ENCODE measurements around the gene ANO2. TPM values are rescaled to one million over a fixed set of nuclear protein-coding genes. Genes with fewer than 3 reads are reported as not detected.

ANO2 gene
- total and polyA plus RNA-seq, 7 experiments from 2014 or later = not detected

GRCh38 chr12:5643266-5643665 is 301.8 kb downstream of the ANO2 start:
- H3K4me1 Mint-ChIP-seq = no peaks in the 10 kb centered on the region
- POLR2A ChIA-PET = no interaction called here
- CTCF ChIA-PET = no interaction called here
- H3K27me3 Mint-ChIP-seq = peaks cover 4 to 24% (median 17%) of the 10 kb centered on the region in 5 donors
- no peak for ATAC-seq
- DNase-seq = no peak
- no peaks in the 10 kb centered on the region for H3K27me3 ChIP-seq (ENCODE audit: control insufficient read depth in 2 of 2, insufficient read depth in 2 of 2, low read length in 2 of 2)
- H3K27ac ChIP-seq (ENCODE audit: low read depth, low read length) = no peak overlapping the region
- intact Hi-C loops (cut with micrococcal nuclease) = no loop called here
- no peak overlapping the region for H3K4me3 ChIP-seq (ENCODE audit: low read length)
- H3K9me3 Mint-ChIP-seq = peaks cover 0 to 3% (median 0%) of the 10 kb centered on the region in 11 donors
- H3K27ac Mint-ChIP-seq = no peak overlapping the region
- no peaks in the 10 kb centered on the region for H3K36me3 ChIP-seq (ENCODE audit: control insufficient read depth in 2 of 3, insufficient read depth in 3 of 3, low read length in 3 of 3)
- no peak overlapping the region for H3K4me3 Mint-ChIP-seq
- H3K36me3 Mint-ChIP-seq = no peaks in the 10 kb centered on the region
- no peaks in the 10 kb centered on the region for H3K9me3 ChIP-seq (ENCODE audit: control insufficient read depth in 2 of 3, low read length in 3 of 3)
- H3K4me1 ChIP-seq (ENCODE audit: control insufficient read depth in 2 of 2, insufficient read depth in 2 of 2, low read length in 2 of 2) = no peaks in the 10 kb centered on the region

DNA sequence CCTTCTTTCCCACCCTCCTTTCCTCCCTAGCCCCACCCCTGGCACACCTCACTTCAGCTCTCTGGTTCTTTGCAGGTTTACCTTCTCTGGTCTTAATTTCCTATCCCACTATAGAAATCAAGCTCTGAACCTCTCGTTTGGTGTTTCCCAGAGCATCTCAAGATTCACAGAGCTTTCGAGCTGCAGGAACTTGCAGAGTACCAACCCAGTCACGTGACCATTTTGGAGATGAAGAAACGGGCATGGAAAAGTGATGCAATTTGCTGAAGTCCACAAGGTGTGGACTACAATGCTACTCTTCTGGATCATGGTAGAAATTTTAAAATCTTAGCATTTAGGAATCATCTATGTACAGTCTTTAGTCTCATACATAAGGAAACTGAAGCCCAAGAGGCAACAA is 307.4 kb downstream of the ANO2 start:
- no peaks in the 10 kb centered on the region for H3K36me3 ChIP-seq (ENCODE audit: control insufficient read depth in 2 of 3, insufficient read depth in 3 of 3, low read length in 3 of 3)
- H3K27ac ChIP-seq (ENCODE audit: low read depth, low read length) = no peak overlapping the region
- H3K36me3 Mint-ChIP-seq = no peaks in the 10 kb centered on the region
- no peak overlapping the region for H3K27ac Mint-ChIP-seq
- no peak overlapping the region for H3K4me3 Mint-ChIP-seq
- H3K4me1 ChIP-seq (ENCODE audit: control insufficient read depth in 2 of 2, insufficient read depth in 2 of 2, low read length in 2 of 2) = no peaks in the 10 kb centered on the region
- peaks cover 0 to 19% (median 14%) of the 10 kb centered on the region in 5 donors for H3K27me3 Mint-ChIP-seq
- DNase-seq (no peak), ATAC-seq (no peak)
- no peaks in the 10 kb centered on the region for H3K9me3 ChIP-seq (ENCODE audit: control insufficient read depth in 2 of 3, low read length in 3 of 3)
- H3K9me3 Mint-ChIP-seq = peaks cover 0 to 2% (median 0%) of the 10 kb centered on the region in 11 donors
- no peak overlapping the region for H3K4me3 ChIP-seq (ENCODE audit: low read length)
- intact Hi-C loops (cut with micrococcal nuclease) = no loop called here
- ChIA-PET POLR2A (no interaction called here), CTCF (no interaction called here)
- H3K4me1 Mint-ChIP-seq = no peaks in the 10 kb centered on the region
- H3K27me3 ChIP-seq (ENCODE audit: control insufficient read depth in 2 of 2, insufficient read depth in 2 of 2, low read length in 2 of 2) = no peaks in the 10 kb centered on the region

GRCh38 chr12:5636907-5637306 is 308.2 kb downstream of the ANO2 start:
- ChIA-PET CTCF (no interaction called here), POLR2A (no interaction called here)
- H3K4me1 Mint-ChIP-seq = no peaks in the 10 kb centered on the region
- Histone ChIP-seq H3K27me3 (ENCODE audit: control insufficient read depth in 2 of 2, insufficient read depth in 2 of 2, low read length in 2 of 2) (no peaks in the 10 kb centered on the region), H3K9me3 (ENCODE audit: control insufficient read depth in 2 of 3, low read length in 3 of 3) (no peaks in the 10 kb centered on the region), H3K4me3 (ENCODE audit: low read length) (no peak overlapping the region), H3K4me1 (ENCODE audit: control insufficient read depth in 2 of 2, insufficient read depth in 2 of 2, low read length in 2 of 2) (no peaks in the 10 kb centered on the region), H3K27ac (ENCODE audit: low read depth, low read length) (no peak overlapping the region), H3K36me3 (ENCODE audit: control insufficient read depth in 2 of 3, insufficient read depth in 3 of 3, low read length in 3 of 3) (no peaks in the 10 kb centered on the region)
- no peak overlapping the region for H3K27ac Mint-ChIP-seq
- H3K36me3 Mint-ChIP-seq = no peaks in the 10 kb centered on the region
- no peak for DNase-seq
- H3K4me3 Mint-ChIP-seq = no peak overlapping the region
- H3K9me3 Mint-ChIP-seq = peaks cover 0 to 2% (median 0%) of the 10 kb centered on the region in 11 donors
- peaks cover 0 to 16% (median 14%) of the 10 kb centered on the region in 5 donors for H3K27me3 Mint-ChIP-seq
- intact Hi-C loops (cut with micrococcal nuclease) = no loop called here
- ATAC-seq = no peak

GRCh38 chr12:5633106-5633505 is 312.0 kb downstream of the ANO2 start:
- Mint-ChIP-seq H3K27ac (no peak overlapping the region), H3K27me3 (peaks cover 0 to 19% (median 11%) of the 10 kb centered on the region in 5 donors), H3K36me3 (no peaks in the 10 kb centered on the region), H3K9me3 (peaks cover 0 to 5% (median 0%) of the 10 kb centered on the region in 11 donors), H3K4me1 (peaks cover 0 to 2% (median 0%) of the 10 kb centered on the region in 7 donors), H3K4me3 (no peak overlapping the region)
- POLR2A ChIA-PET = no interaction called here
- Histone ChIP-seq H3K27ac (ENCODE audit: low read depth, low read length) (no peak overlapping the region), H3K4me1 (ENCODE audit: control insufficient read depth in 2 of 2, insufficient read depth in 2 of 2, low read length in 2 of 2) (no peaks in the 10 kb centered on the region), H3K9me3 (ENCODE audit: control insufficient read depth in 2 of 3, low read length in 3 of 3) (no peaks in the 10 kb centered on the region), H3K27me3 (ENCODE audit: control insufficient read depth in 2 of 2, insufficient read depth in 2 of 2, low read length in 2 of 2) (no peaks in the 10 kb centered on the region), H3K36me3 (ENCODE audit: control insufficient read depth in 2 of 3, insufficient read depth in 3 of 3, low read length in 3 of 3) (no peaks in the 10 kb centered on the region), H3K4me3 (ENCODE audit: low read length) (no peak overlapping the region)
- CTCF ChIA-PET = no interaction called here
- no peak for ATAC-seq
- intact Hi-C loops (cut with micrococcal nuclease) = no loop called here
- DNase-seq = no peak

DNA sequence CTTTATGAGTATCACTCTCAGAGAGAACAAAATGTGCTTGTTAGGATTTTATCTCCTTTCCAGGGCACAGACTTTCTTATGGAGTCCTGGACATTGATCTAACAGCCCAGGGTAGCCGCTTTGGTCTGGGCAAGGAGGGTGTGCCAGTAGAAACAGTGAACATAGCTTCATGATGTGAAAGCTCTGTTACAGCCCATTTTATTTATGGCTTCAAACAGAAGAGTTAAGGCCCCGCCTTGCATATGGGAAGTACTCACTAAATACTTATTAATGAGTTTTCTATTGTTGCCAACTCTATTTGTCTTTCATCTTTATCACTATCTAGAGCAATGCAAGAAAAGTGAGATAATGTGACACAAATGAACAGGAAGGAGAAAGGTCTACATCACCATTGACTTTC is 312.6 kb downstream of the ANO2 start:
- CTCF ChIA-PET = no interaction called here
- Mint-ChIP-seq H3K4me3 (no peak overlapping the region), H3K27me3 (peaks cover 0 to 21% (median 12%) of the 10 kb centered on the region in 5 donors), H3K36me3 (no peaks in the 10 kb centered on the region), H3K27ac (no peak overlapping the region), H3K4me1 (peaks cover 0 to 2% (median 0%) of the 10 kb centered on the region in 7 donors), H3K9me3 (peaks cover 0 to 5% (median 0%) of the 10 kb centered on the region in 11 donors)
- intact Hi-C loops (cut with micrococcal nuclease) = no loop called here
- H3K27me3 ChIP-seq (ENCODE audit: control insufficient read depth in 2 of 2, insufficient read depth in 2 of 2, low read length in 2 of 2) = no peaks in the 10 kb centered on the region
- no peaks in the 10 kb centered on the region for H3K36me3 ChIP-seq (ENCODE audit: control insufficient read depth in 2 of 3, insufficient read depth in 3 of 3, low read length in 3 of 3)
- no peaks in the 10 kb centered on the region for H3K4me1 ChIP-seq (ENCODE audit: control insufficient read depth in 2 of 2, insufficient read depth in 2 of 2, low read length in 2 of 2)
- no peaks in the 10 kb centered on the region for H3K9me3 ChIP-seq (ENCODE audit: control insufficient read depth in 2 of 3, low read length in 3 of 3)
- no peak overlapping the region for H3K4me3 ChIP-seq (ENCODE audit: low read length)
- POLR2A ChIA-PET = no interaction called here
- DNase-seq (no peak), ATAC-seq (no peak)
- no peak overlapping the region for H3K27ac ChIP-seq (ENCODE audit: low read depth, low read length)

DNA sequence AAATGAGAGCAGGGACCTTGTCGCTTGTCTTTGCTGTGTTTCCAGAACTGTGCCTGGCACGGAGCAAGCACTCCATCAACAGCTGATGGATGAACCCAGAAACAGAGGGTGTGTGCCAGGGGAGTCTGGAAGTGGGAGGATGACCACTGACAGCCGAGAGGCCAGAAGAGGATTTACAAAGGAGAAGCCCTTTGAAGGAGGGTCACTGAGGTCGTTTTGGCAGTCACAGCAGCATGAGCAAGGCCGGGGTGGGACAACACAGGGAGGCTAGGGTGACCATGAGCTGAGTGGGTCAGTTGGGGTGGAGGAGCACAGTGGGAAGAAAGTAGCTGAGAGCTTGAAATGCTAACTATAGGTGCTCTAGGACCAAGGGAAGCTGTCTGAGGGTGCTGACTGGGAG is 313.6 kb downstream of the ANO2 start:
- DNase-seq = no peak
- Mint-ChIP-seq H3K27me3 (peaks cover 0 to 25% (median 12%) of the 10 kb centered on the region in 5 donors), H3K36me3 (no peaks in the 10 kb centered on the region), H3K4me1 (peaks cover 0 to 2% (median 0%) of the 10 kb centered on the region in 7 donors), H3K27ac (no peak overlapping the region), H3K9me3 (peaks cover 0 to 5% (median 0%) of the 10 kb centered on the region in 11 donors), H3K4me3 (no peak overlapping the region)
- intact Hi-C loops (cut with micrococcal nuclease) = no loop called here
- Histone ChIP-seq H3K27ac (ENCODE audit: low read depth, low read length) (no peak overlapping the region), H3K4me1 (ENCODE audit: control insufficient read depth in 2 of 2, insufficient read depth in 2 of 2, low read length in 2 of 2) (no peaks in the 10 kb centered on the region), H3K36me3 (ENCODE audit: control insufficient read depth in 2 of 3, insufficient read depth in 3 of 3, low read length in 3 of 3) (no peaks in the 10 kb centered on the region), H3K27me3 (ENCODE audit: control insufficient read depth in 2 of 2, insufficient read depth in 2 of 2, low read length in 2 of 2) (no peaks in the 10 kb centered on the region), H3K4me3 (ENCODE audit: low read length) (no peak overlapping the region), H3K9me3 (ENCODE audit: control insufficient read depth in 2 of 3, low read length in 3 of 3) (no peaks in the 10 kb centered on the region)
- POLR2A ChIA-PET = no interaction called here
- no peak for ATAC-seq
- CTCF ChIA-PET = no interaction called here

GRCh38 chr12:5630726-5631125 is 314.3 kb downstream of the ANO2 start:
- H3K9me3 Mint-ChIP-seq = peaks cover 0 to 5% (median 0%) of the 10 kb centered on the region in 11 donors
- peaks cover 0 to 2% (median 0%) of the 10 kb centered on the region in 7 donors for H3K4me1 Mint-ChIP-seq
- Histone ChIP-seq H3K4me1 (ENCODE audit: control insufficient read depth in 2 of 2, insufficient read depth in 2 of 2, low read length in 2 of 2) (no peaks in the 10 kb centered on the region), H3K27me3 (ENCODE audit: control insufficient read depth in 2 of 2, insufficient read depth in 2 of 2, low read length in 2 of 2) (no peaks in the 10 kb centered on the region), H3K27ac (ENCODE audit: low read depth, low read length) (no peak overlapping the region), H3K4me3 (ENCODE audit: low read length) (no peak overlapping the region), H3K9me3 (ENCODE audit: control insufficient read depth in 2 of 3, low read length in 3 of 3) (no peaks in the 10 kb centered on the region), H3K36me3 (ENCODE audit: control insufficient read depth in 2 of 3, insufficient read depth in 3 of 3, low read length in 3 of 3) (no peaks in the 10 kb centered on the region)
- no peak for DNase-seq
- H3K4me3 Mint-ChIP-seq = no peak overlapping the region
- CTCF ChIA-PET = no interaction called here
- POLR2A ChIA-PET = no interaction called here
- H3K36me3 Mint-ChIP-seq = no peaks in the 10 kb centered on the region
- no peak overlapping the region for H3K27ac Mint-ChIP-seq
- intact Hi-C loops (cut with micrococcal nuclease) = no loop called here
- H3K27me3 Mint-ChIP-seq = peaks cover 0 to 25% (median 10%) of the 10 kb centered on the region in 5 donors
- no peak for ATAC-seq

Data from naive thymus-derived CD4-positive, alpha-beta T cell (primary cell).